DMS53 treated with DMSO at 0.1 percent for 48 hours (cell line): ENCODE measurements around the gene ULK4.

Experiments used
- DNase-seq: peaks from one replicate; lab custom pipeline; 2025; ENCODE audit not compliant: unreplicated experiment; lab: John Stamatoyannopoulos, UW

The ULK4 gene

DNA sequence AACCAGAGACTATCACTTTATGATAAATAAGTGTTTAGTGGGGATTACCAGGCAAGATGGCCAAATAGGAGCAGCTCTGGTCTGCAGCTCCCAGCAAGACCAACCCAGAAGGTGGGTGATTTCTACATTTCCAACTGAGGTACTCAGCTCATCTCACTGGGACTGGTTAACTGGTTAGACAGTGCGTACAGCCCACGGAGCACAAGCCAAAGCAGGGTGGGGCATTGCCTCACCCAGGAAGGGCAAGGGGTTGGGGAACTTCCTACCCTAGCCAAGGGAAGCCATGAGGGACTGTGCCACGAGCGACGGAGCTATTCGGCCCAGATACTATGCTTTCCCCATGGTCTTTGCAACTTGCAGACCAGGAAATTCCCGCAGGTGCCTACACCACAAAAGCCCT is 591.6 kb downstream of the ULK4 start:
- no peak for DNase-seq

DNA sequence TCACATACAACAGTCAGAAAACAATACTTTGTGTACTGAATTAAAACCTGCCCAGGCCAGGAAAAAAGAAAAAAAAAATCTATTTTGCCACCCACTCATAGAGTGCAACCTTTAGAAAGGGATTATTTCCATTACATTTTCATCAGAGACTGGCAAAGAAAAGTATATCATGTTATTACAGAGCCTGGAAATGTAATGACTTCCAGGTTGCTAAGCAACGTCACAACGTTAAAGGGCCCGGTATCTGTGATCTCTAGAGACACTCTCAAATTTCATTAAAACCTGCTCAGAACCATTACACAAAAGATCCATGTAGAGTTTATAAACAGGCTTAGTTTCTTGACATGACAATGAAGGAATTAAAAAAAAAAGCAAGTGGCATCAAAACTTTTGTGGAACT is 592.1 kb downstream of the ULK4 start:
- no peak for DNase-seq

DNA sequence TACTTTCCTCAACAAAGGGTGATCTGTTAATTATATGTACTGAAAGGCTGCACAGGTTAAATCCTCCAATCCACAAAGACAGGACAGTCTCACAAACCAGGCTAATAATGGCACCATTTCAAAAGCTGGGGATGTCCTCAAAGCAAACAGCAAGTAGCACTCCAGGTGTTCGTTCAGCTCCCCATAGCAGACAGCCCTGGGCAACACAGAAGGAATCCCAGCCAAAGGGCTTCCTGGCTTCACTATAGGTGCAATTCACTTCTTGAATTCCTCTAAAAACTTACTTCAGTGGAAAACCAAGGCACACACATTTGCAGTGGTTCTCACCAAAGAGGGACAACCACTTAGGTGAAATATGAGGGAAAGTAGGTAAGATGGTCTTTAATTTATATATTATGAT is 595.9 kb downstream of the ULK4 start:
- no peak for DNase-seq

DNA sequence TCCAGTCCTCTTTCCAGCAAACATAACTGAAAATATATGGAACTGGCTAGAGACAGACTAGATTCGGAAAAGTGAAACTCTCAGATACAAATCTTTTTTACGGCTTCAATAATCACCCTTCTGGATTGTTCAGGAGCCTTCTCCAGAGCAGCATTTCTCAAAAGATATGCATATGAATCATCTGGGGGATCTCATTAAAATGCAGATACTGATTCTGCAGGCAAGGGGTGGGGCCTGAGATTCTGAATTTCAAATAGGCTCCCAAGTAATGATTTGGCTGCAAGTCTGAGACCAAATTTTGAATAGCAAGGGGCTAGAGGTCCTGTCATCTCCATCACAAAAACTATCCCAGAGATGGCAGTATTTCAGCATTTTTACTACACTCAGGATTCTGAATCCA is 597.2 kb downstream of the ULK4 start:
- DNase-seq: no peak

DNA sequence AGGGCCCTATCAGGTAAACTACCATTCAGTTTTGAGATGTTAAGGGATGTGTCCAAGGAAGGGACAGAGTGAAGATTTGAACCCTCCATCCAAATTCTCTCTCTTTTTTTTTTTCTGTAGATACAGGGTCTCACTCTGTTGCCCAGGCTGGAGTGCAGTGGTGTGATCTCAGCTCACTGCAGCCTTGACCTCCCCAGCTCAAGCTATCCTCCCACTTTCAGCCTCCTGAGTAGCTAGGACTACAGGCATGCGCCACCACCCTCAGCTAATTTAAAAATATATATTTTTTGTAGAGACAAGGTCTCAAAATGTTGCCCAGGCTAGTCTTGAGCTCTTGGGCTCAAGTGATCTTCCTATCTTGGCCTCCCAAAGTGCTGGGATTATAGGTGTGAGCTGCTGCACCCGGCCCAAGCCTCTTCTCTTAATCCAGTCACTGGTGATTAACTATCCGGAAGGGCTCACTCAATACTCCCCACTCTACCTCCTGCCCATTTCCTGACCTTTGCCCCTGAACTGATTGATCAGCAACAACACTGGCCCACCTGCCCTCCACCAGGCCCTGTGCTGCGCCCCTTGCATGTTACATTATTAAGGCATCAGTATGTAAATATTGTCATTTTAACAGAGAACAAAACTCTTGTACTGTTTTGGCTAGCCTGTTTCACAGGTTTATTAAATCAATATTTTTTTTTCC is 597.9 kb downstream of the ULK4 start:
- no peak for DNase-seq

DNA sequence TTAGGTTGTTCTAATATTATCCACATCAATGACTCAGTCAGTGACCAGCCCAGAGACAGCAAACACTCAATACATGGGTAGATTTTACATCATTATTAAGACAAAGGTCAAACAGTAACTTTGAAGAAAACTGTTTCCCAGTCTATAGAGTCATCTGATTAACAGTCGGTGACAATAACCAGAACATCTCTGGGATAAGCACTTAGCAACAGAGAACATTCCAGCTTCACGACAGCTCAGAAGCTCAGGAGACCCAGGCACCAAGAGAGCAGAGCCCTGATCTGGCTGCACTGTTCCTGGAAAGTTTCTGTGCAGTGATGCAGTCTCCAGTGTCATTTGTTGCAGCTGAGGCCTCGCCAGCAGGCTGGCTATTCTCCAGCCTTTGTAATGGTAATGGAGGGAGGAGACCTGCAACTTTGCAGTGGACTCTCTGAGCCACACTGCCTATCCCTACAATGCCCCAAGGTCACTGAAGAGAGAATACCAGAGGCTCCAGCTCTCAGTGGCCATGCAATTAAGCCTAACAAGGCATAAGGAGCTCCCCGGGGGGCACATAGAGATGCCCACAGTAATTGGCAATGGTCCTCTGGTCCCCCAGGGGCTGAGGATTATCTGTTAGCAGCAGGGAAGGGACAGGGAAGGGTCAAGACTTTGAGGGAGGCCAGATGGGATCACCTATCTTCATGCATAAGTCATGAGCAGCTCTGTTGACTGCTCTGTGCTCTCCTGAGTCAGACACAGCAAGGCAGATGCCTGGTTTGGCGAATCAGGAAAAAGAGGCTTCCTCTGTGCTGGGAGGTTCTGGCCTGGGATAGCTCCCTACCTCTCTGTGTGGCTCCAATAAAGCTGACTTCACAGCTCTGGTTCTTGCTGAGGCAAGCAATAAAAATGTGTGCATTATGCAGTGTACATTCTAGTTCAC is 599.0 kb downstream of the ULK4 start:
- no peak for DNase-seq

DNA sequence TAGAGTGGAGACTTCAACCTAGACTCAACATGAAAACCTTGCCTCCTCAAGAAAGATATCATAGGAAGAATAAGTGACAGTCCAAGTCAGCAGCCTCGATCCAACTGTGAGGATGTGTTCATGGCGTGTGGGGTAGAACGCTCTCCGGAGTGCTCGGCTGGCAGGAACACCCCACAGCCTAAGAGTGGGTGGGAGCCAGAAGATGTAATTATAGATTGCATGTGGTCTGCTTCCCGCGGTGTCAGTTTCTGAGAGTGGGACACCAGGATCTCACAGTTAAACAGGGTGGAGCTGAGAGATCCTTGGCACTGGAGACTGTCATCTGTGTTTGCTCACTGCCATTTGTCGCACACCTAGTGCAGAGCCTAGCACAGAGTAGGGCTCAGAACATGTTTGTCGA is 604.6 kb downstream of the ULK4 start:
- no peak for DNase-seq

DNA sequence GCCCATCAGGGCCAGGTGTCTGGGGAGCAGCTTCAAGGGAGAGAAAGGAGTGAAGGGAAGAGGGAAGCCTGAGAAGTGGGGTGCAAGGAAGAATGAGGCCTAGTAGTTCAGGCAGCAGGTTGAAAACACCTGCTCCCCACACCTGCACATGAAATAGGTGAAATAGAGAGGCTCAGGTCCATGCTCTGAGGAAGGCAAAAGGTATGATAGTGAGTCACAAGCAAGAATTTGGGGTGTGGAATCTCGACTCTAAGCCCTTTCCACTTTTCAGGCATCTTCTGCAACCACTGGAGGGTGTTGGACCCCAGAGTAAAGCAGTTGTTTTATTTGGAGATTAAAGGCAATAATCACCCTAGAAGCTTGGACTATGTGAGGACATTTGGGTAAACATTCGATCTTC is 605.1 kb downstream of the ULK4 start:
- no peak for DNase-seq

DNA sequence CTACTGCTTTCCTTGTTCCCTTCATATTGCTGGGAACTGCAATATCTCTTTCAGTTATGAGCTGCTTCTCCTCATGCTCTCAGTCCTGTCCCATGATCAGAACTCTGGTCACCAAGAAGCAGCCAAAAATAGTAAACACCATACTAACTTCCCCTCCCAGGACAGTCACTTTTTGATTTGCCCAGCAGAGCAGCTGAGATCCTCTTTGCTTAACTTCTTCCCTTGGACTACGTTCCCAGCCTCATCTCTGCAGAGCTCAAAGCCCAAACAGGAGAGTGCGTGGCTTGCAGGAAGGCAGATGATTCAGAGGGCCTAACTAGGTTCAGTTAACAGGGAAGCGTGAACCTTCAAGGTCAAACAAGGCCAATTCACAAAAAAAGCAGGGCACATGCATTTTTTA is 609.4 kb downstream of the ULK4 start:
- no peak for DNase-seq

DNA sequence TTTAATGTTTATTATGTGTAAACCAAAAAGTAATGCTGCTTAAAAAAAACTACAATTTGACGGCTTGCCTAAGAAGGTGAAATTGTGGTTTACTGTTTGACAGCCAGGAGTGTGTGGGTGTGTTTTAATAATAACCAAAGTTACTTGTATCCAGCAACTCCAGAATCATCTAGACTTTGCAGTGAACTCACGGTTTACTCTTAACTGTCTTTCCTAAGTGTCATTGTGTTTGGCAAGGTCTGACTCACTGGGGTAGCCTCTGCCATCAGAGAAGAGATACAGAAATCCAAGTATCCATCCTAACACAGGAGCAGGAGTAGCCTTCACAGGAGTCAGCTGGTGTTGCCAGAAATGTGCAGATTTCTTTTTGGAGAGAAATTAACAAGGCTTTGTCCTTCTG is 611.5 kb downstream of the ULK4 start:
- DNase-seq: no peak

DNA sequence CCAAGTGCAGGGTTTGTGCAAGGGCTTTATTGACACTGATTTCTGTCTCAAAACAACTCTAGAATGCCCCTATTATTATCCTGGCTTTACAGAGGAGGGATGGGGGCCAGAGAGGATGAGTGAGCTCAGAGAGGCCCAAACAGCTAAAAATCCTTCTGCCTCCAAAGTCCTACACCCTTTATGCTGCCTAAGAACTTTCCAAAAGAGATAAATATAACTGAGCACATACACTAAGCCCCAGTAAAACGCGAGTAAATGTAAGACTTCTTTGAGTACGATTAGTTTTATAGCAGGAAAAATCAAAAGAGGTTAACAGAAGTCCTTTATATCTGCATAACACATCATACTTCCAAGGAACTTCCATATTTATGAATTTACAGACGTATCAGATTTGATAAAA is 613.5 kb downstream of the ULK4 start:
- no peak for DNase-seq

DNA sequence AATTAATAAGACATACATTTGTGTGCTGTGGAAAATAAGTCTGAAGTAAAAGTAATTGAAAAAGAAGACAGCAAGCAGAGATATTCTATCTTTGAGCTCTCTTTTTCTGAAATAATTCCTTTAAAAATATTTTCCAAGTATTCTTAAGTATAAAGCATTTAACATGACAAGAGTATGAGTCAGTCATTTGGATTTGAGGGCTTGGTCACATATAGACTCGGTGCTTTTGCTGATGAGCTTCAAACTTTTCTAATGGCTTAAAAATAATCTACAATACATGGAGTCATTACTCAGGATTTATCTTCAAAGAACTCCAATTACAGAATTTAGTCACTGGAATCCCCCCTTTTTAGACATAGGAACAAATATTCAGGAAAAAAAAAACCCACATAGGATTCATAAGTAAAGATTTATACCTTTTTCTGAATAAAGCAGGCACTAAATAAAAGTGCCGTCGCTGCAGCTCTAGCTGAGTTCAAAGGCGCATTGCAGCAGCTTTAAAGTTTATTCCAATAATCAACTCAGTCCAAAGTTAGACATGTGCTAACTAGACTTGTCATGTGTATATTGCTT is 615.1 kb downstream of the ULK4 start:
- DNase-seq: no peak

DNA sequence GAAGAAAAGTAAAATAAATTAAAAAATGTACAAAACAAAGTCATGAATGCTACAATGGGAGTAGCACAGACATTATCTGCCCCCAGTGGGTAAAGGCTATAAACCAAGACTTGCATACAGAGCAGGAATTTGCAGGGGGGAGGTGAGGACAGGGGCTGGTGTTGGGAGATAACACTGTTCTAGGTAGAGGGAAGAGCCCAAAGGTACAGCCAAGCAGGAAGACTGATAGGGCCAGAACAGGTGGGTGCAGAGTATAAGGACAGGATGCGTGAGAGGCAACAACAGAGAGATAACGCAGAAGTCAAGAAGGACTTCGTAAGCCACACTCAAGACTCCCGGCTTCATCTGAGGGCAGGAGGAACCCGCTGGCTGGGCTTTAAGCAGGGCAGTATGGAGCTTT is 616.1 kb downstream of the ULK4 start:
- DNase-seq: no peak

DNA sequence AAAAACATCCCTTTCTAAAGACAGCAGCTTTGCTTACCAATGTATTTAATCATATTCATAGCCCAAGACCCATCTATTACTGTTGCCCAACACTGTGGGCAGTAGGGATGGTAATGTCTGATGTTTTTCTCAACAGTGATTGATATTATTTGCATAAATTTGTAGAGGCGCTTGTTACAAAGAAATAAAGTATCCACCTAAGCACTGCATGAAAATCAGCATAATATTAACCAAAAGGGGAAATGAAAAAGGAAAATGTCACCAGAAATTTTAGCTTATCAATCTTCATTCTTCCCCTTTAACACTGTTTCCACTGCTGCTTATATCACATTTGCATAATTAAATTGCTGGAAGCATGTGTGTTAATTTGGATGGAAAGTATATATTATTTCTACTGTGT is 622.1 kb downstream of the ULK4 start:
- no peak for DNase-seq

DNA sequence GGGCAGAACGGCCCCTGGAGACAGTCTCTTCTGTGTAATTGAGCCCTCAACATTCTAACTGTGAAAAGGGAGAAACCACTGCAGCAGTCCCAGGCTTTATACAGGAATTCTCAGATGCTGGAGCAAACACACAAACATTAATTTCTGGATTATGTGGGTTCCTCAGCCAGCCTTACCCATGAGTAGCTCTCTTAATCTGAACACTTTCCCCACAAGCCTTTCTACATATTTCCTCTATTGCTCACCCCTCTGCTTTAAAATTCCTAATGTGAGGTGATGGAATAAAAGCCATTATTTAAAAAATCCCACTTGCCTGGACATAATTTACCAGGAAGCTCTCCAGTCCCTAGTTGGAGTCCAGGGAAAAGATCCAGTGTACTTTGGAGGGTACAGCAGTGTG is 623.6 kb downstream of the ULK4 start:
- DNase-seq: no peak

DNA sequence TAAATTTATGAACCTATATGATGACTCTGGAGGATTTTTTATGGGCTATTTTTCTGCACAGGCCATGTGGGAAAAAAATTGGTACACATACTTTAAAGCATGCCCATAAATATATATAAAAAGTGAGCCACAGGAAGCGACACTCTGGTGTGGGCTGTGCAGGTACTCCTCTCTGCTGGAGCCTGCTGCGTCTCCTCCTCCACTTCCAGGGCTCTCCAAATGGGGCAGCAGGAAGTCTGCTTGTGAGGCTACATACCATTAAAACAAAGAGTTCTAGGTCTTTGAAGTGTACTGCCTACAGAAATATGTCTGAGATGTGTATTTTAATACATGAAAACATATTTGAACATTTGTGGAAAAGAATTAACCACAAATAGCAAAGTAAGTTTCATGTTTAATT is 627.5 kb downstream of the ULK4 start:
- no peak for DNase-seq

DNA sequence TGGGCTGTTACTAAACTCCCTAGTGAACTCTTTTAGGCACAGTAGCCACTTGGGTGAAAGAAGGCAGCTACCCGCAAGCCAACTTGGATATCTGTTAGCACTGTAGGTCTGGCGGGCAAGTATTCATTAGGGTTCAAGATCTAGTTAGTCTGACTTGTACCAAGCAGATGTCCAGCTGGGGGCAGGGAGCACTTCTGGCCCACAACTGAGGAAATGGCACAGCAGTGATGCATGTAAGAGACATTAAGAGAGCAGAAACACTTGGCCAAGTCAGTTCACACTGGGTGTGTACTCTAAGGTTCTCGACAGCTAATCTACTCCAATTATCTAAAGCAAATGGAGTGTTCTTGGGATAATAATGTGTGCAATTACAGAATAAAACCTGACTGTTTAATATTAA is 630.9 kb downstream of the ULK4 start:
- DNase-seq: no peak

DNA sequence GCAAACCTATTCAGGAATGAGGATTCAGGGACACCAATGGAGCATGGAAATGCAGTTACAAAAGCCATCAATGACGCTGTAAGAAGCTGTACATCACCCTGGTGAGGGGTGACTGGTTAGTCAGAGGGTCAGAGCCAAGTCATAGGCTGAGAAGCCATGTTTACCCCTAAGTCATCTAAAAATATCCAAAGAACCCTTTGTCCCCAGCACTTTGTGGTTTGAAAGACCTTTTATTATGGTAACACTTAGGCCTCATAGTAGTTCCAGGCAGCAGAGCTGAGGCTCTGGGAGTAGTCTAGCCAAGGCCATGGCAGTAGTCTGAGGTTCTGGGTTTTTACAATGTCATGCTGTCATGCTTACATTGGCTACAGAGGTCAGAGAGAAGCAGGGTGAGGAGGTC is 631.4 kb downstream of the ULK4 start:
- DNase-seq: no peak

DNA sequence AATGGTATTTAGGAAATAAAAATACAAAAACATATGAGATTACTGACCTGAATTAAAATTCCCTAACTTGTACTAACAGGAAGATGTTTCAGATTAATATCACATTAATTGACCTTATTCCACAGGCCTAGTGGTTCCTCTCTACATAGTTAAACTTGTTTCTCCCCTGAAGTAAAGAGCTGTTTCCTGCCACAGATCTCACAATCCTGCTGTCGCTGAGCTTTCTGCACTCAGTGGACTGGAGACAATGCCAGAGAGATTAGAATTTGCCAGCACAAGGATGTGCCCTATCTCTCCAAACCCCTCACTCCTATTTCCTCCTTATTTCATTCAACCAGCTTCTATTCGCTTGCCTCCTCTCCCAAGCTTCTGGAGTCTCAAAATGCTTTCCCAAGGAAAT is 632.0 kb downstream of the ULK4 start:
- DNase-seq: no peak

DNA sequence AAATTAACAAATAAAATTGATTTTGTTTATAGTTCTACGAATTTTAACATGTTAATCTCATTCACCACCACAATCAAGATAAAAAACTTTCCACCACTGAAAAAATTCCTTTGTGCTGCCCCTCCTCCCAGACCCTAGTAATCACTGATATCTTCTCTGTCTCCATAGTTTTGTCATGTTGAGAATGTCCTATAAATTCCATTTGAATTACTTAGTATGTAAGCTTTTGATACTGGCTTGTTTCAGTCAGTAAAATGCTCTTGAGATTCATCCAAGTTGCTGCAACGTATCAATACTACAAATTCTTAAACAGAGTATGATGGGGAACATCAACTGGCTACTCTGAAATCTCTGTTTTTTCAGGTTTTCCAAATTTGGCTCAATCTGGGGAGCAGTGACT is 633.0 kb downstream of the ULK4 start:
- DNase-seq: no peak

DNA sequence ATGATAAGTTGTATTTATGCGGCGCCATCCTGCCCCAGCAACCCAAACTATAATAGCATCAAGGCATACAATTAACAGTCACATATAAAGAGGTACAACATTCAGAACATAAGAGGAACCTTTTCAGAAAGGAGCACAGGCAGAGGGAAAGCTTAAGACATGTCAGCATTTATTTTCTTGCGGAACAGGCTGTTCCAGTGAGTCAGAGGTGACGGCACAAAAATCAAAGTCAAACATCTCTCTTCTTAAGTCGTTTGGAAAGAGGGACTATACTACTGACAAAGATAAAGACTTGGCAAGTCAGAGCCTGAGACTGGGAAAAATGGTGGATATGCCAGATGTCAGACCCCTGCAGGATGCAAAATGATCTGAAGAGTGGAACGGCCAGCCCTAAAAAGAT is 634.2 kb downstream of the ULK4 start:
- no peak for DNase-seq

DNA sequence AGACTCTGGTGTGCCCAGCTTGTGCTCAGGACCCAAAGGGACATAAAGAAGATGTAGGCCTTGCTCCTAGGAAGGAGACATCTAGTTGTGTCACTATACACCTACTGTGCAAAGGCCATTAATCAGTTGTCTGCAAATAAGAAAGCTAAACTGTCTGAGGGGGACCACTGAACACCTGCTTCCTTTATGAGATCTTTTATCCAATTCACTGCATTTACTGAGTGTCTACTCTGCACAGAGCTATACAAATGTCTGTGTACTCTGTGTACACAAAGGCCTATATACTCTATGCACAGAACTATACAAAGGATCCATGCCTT is 637.8 kb downstream of the ULK4 start:
- no peak for DNase-seq
